ENCODE measurements around the gene DMD. TPM values are rescaled to one million over a fixed set of nuclear protein-coding genes. Genes with fewer than 3 reads are reported as not detected.
"Not testable (repeated sequence)": the region's sequence is repeated elsewhere in the genome, so short reads cannot be mapped to it uniquely, and the experiment has no call there.

The DMD gene
- total RNA-seq, 1 experiment from 2014 or later = 2.2 TPM

GRCh38 chrX:31480696-31481095 is 1730.7 kb downstream of the DMD start:
- ChIA-PET POLR2A (no interaction called here), CTCF (no interaction called here)
- Histone ChIP-seq H3K4me3 (ENCODE audit: low read depth in 2 of 2, low read length in 2 of 2) (no peak overlapping the region), H3K9me3 (ENCODE audit: control insufficient read depth, insufficient read depth, low read depth, low read length) (no peaks in the 10 kb centered on the region), H3K27me3 (ENCODE audit: control insufficient read depth, insufficient read depth, low read length) (no peaks in the 10 kb centered on the region), H3K4me1 (ENCODE audit: control insufficient read depth, insufficient read depth, low read length) (no peaks in the 10 kb centered on the region), H3K27ac (ENCODE audit: low read length) (no peak overlapping the region), H3K36me3 (ENCODE audit: control insufficient read depth, insufficient read depth, low read length) (no peaks in the 10 kb centered on the region)
- ATAC-seq (no peak), DNase-seq (ENCODE audit: low read depth, low spot score) (no peak)
- in situ Hi-C loops (cut with HindIII; ENCODE audit: low pct_unique_long_range_greater_than_20kb, low sequenced_read_pairs) (no loop called here), intact Hi-C loops (cut with micrococcal nuclease; ENCODE audit: unreplicated experiment) (no loop called here)
- no peak for TF ChIP-seq TCF7L2 (IDR thresholded peaks at IDR 0.05; ENCODE audit: low read depth, low read length)
- TF ChIP-seq SIN3A (IDR thresholded peaks at IDR 0.05; ENCODE audit: borderline replicate concordance, insufficient read depth, low read depth, low read length) = no peak
- no peak for TF ChIP-seq REST (IDR thresholded peaks at IDR 0.05; ENCODE audit: insufficient read depth in 1 of 2, low read depth in 2 of 2, low read length in 1 of 2)
- no peak for TF ChIP-seq CTCF (IDR thresholded peaks at IDR 0.05)
- TF ChIP-seq POLR2AphosphoS5 (IDR thresholded peaks at IDR 0.05; ENCODE audit: low read depth, low read length) = no peak
- BruUV-seq (replicated peaks) = no TSS peak

- Histone ChIP-seq H3K4me1 (ENCODE audit: control insufficient read depth, insufficient read depth, low read length) (no peaks in the 10 kb centered on the region), H3K27me3 (ENCODE audit: control insufficient read depth, insufficient read depth, low read length) (no peaks in the 10 kb centered on the region), H3K27ac (ENCODE audit: low read length) (no peak overlapping the region), H3K9me3 (ENCODE audit: control insufficient read depth, insufficient read depth, low read depth, low read length) (no peaks in the 10 kb centered on the region), H3K36me3 (ENCODE audit: control insufficient read depth, insufficient read depth, low read length) (no peaks in the 10 kb centered on the region), H3K4me3 (ENCODE audit: low read depth in 2 of 2, low read length in 2 of 2) (no peak overlapping the region)
- no peak for ATAC-seq
- DNase-seq (ENCODE audit: low read depth, low spot score) = no peak
- intact Hi-C loops (cut with micrococcal nuclease; ENCODE audit: unreplicated experiment) = no loop called here
- no TSS peak for BruUV-seq (replicated peaks)
- in situ Hi-C loops (cut with HindIII; ENCODE audit: low pct_unique_long_range_greater_than_20kb, low sequenced_read_pairs) = no loop called here
- ChIA-PET CTCF (interaction anchor here (0.6 kb wide), 1 partner anchor 406 kb away, joined by 3 read pairs; no protein-coding TSS in a partner anchor), POLR2A (no interaction called here)
- TF ChIP-seq REST (IDR thresholded peaks at IDR 0.05; ENCODE audit: insufficient read depth in 1 of 2, low read depth in 2 of 2, low read length in 1 of 2) = no peak
- TF ChIP-seq SIN3A (IDR thresholded peaks at IDR 0.05; ENCODE audit: borderline replicate concordance, insufficient read depth, low read depth, low read length) = no peak
- no peak for TF ChIP-seq POLR2AphosphoS5 (IDR thresholded peaks at IDR 0.05; ENCODE audit: low read depth, low read length)
- no peak for TF ChIP-seq CTCF (IDR thresholded peaks at IDR 0.05)
- TF ChIP-seq TCF7L2 (IDR thresholded peaks at IDR 0.05; ENCODE audit: low read depth, low read length) = no peak
Measured at GRCh38 chrX:31471229-31471628, 1740.1 kb downstream of the DMD start.

- DNase-seq (ENCODE audit: low read depth, low spot score); in situ Hi-C loops (cut with HindIII; ENCODE audit: low pct_unique_long_range_greater_than_20kb, low sequenced_read_pairs); ATAC-seq; H3K36me3 ChIP-seq (ENCODE audit: control insufficient read depth, insufficient read depth, low read length); CTCF ChIA-PET; H3K9me3 ChIP-seq (ENCODE audit: control insufficient read depth, insufficient read depth, low read depth, low read length); BruUV-seq (replicated peaks); H3K27me3 ChIP-seq (ENCODE audit: control insufficient read depth, insufficient read depth, low read length); H3K4me1 ChIP-seq (ENCODE audit: control insufficient read depth, insufficient read depth, low read length); H3K27ac ChIP-seq (ENCODE audit: low read length); POLR2A ChIA-PET; H3K4me3 ChIP-seq (ENCODE audit: low read depth in 2 of 2, low read length in 2 of 2); intact Hi-C loops (cut with micrococcal nuclease; ENCODE audit: unreplicated experiment): not testable (repeated sequence)
Measured at GRCh38 chrX:31470753-31471152, 1740.6 kb downstream of the DMD start.

All from Panc1 (cell line).